ENCODE measurements around the gene GNG7.
"Not testable (repeated sequence)": the region's sequence is repeated elsewhere in the genome, so short reads cannot be mapped to it uniquely, and the experiment has no call there.

The GNG7 gene

GRCh38 chr19:2726160-2726855 lies 23.8 kb upstream of the GNG7 start:
- DNase-seq: no peak

- DNase-seq: no peak
These were observed 21.7 kb upstream of the GNG7 start for GRCh38 chr19:2724148-2724557.

GRCh38 chr19:2723747-2724146 lies 21.3 kb upstream of the GNG7 start:
- no peak for DNase-seq

- no peak for DNase-seq
These were observed 20.8 kb upstream of the GNG7 start for GRCh38 chr19:2723345-2723715.

- no peak for DNase-seq
These were observed 20.2 kb upstream of the GNG7 start for GRCh38 chr19:2722541-2723344.

GRCh38 chr19:2721570-2722540 lies 19.4 kb upstream of the GNG7 start:
- DNase-seq: no peak

GRCh38 chr19:2720777-2721569 lies 18.5 kb upstream of the GNG7 start, which contains the start of gene DIRAS1:
Gene DIRAS1 (minus strand): TSS chr19:2721372. CDS start chr19:2717806, 3,566 bp downstream.
- no peak for DNase-seq

GRCh38 chr19:2719920-2720776 lies 17.7 kb upstream of the GNG7 start:
- no peak for DNase-seq

- DNase-seq: no peak
These were observed 16.8 kb upstream of the GNG7 start for GRCh38 chr19:2719232-2719735.

- no peak for DNase-seq
These were observed 15.4 kb upstream of the GNG7 start for GRCh38 chr19:2717638-2718541.

- no peak for DNase-seq
These were observed 14.5 kb upstream of the GNG7 start for GRCh38 chr19:2716722-2717637.

GRCh38 chr19:2716275-2716650 lies 13.8 kb upstream of the GNG7 start:
- no peak for DNase-seq

GRCh38 chr19:2715470-2716274 lies 13.2 kb upstream of the GNG7 start:
- no peak for DNase-seq

- no peak for DNase-seq
These were observed 12.2 kb upstream of the GNG7 start for GRCh38 chr19:2714531-2715269.

- not testable (repeated sequence) for DNase-seq
These were observed 11.6 kb upstream of the GNG7 start for GRCh38 chr19:2714102-2714501.

- DNase-seq: not testable (repeated sequence)
These were observed 10.7 kb upstream of the GNG7 start for GRCh38 chr19:2713170-2713569.

GRCh38 chr19:2711875-2712205 lies 9.3 kb upstream of the GNG7 start:
- no peak for DNase-seq

All from stimulated activated CD4-positive, alpha-beta T cell treated with anti-CD3 and anti-CD28 coated beads, Interleukin-4, amount 100 ng/mL, for 1 hour (primary cell).